ENCODE measurements around the gene TFAP2A.
A peak's percentile ranks its signal among the peaks of the same experiment; 100 is the strongest.

Gene TFAP2A

GRCh38 chr6:10412461-10413261 is 2.2 kb downstream of the TFAP2A start:
- Histone ChIP-seq H3K4me3 (ENCODE audit: low read length, poor library complexity, severe bottlenecking) (peak overlapping the region; percentile 73), H2AFZ (ENCODE audit: low read length) (peak overlapping the region; percentile 94)

GRCh38 chr6:10411971-10412460 is 2.9 kb downstream of the TFAP2A start:
- peaks cover 13% of the 10 kb centered on the region for H3K27me3 ChIP-seq (ENCODE audit: insufficient read depth, low read length, poor library complexity, severe bottlenecking)

More at GRCh38 chr6:10412461-10413261, 2.2 kb downstream of the TFAP2A start:
- Histone ChIP-seq H3K36me3 (ENCODE audit: insufficient read depth, low read length) (no peaks in the 10 kb centered on the region), H3K27me3 (ENCODE audit: insufficient read depth, low read length, poor library complexity, severe bottlenecking) (peaks cover 13% of the 10 kb centered on the region), H3K79me2 (ENCODE audit: insufficient read depth, low read length) (no peaks in the 10 kb centered on the region), H3K4me1 (ENCODE audit: insufficient read depth, low read length, poor library complexity, severe bottlenecking) (peaks cover 8% of the 10 kb centered on the region), H3K9ac (ENCODE audit: low read depth, low read length, poor library complexity, severe bottlenecking) (peak overlapping the region; percentile 64), H3K9me2 (replicated peaks; ENCODE audit: low read depth, low read length) (no peaks in the 10 kb centered on the region), H3K9me3 (ENCODE audit: insufficient read depth, low read depth, low read length) (no peaks in the 10 kb centered on the region), H3K4me2 (ENCODE audit: low read depth, low read length, poor library complexity, severe bottlenecking) (peak overlapping the region; percentile 78), H3F3A (ENCODE audit: low read depth) (no peaks in the 10 kb centered on the region), H4K20me1 (ENCODE audit: insufficient read depth, low read length, poor library complexity, severe bottlenecking) (no peaks in the 10 kb centered on the region)
- TF ChIP-seq CTCF (conservative IDR thresholded peaks at IDR 0.05; ENCODE audit: low read length) (no peak), EZH2phosphoT487 (IDR thresholded peaks at IDR 0.05; ENCODE audit: borderline replicate concordance) (no peak)

More at GRCh38 chr6:10411971-10412460, 2.9 kb downstream of the TFAP2A start:
- no peaks in the 10 kb centered on the region for H3K36me3 ChIP-seq (ENCODE audit: insufficient read depth, low read length)
- H3K4me1 ChIP-seq (ENCODE audit: insufficient read depth, low read length, poor library complexity, severe bottlenecking) = peaks cover 8% of the 10 kb centered on the region
- H4K20me1 ChIP-seq (ENCODE audit: insufficient read depth, low read length, poor library complexity, severe bottlenecking) = no peaks in the 10 kb centered on the region
- H3K9ac ChIP-seq (ENCODE audit: low read depth, low read length, poor library complexity, severe bottlenecking) = no peak overlapping the region
- TF ChIP-seq EZH2phosphoT487 (IDR thresholded peaks at IDR 0.05; ENCODE audit: borderline replicate concordance) (no peak), CTCF (conservative IDR thresholded peaks at IDR 0.05; ENCODE audit: low read length) (no peak)
- peak overlapping the region; percentile 80 for H2AFZ ChIP-seq (ENCODE audit: low read length)
- no peaks in the 10 kb centered on the region for H3F3A ChIP-seq (ENCODE audit: low read depth)
- peak overlapping the region; percentile 73 for H3K4me3 ChIP-seq (ENCODE audit: low read length, poor library complexity, severe bottlenecking)
- H3K9me3 ChIP-seq (ENCODE audit: insufficient read depth, low read depth, low read length) = no peaks in the 10 kb centered on the region
- H3K79me2 ChIP-seq (ENCODE audit: insufficient read depth, low read length) = no peaks in the 10 kb centered on the region
- H3K4me2 ChIP-seq (ENCODE audit: low read depth, low read length, poor library complexity, severe bottlenecking) = peak overlapping the region; percentile 44
- H3K9me2 ChIP-seq (replicated peaks; ENCODE audit: low read depth, low read length) = no peaks in the 10 kb centered on the region

Data from Loucy (cell line).